AG08396 (cell line): ENCODE results near the gene SCFD2.
"Not testable (repeated sequence)": the region's sequence is repeated elsewhere in the genome, so short reads cannot be mapped to it uniquely, and the experiment has no call there.

Experiments used
- DNase-seq: peaks from one replicate; pipeline ENCODE4 v3.0.0; 2012; ENCODE audit warnings: low spot score, mixed read lengths

SCFD2 gene

GRCh38 chr4:53139256-53139655 is 226.6 kb downstream of the SCFD2 start:
- not testable (repeated sequence) for DNase-seq

DNA sequence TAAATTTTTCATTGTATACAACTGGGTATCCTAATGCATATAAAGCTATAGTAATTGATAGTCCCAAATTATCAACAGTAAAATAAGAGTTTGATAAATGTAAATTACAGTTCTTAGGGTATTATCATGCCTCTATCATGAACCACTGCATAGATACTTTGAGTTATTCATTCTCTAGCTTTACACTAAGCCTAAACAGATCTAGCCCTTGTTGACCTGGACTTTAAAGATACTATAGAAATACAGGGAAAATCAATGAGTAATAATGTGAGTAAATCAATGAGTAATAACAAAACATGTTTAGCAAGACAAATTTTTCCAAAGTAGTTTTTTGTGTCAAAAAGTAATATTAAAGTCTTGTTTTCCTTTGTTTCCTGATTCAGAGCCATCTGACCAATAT is 228.4 kb downstream of the SCFD2 start:
- DNase-seq: no peak

DNA sequence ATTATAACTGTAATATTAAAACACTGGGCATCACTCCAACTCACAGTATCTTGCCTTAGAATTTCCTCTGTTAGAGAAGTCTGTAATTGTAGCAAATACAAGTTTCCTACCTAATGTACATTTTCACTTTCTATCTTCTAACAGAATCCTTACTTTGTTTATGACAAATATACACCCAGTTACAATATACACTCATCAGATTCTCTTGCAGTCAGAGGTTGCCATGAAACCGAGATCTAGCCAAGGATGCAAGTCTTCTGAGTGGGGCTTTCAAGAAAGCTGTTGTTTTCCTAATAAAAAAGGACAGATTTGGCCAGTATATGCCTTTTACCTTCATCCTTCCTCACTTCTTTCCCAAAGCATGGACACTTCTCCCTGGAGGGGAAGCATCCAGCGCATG is 228.9 kb downstream of the SCFD2 start:
- no peak for DNase-seq

DNA sequence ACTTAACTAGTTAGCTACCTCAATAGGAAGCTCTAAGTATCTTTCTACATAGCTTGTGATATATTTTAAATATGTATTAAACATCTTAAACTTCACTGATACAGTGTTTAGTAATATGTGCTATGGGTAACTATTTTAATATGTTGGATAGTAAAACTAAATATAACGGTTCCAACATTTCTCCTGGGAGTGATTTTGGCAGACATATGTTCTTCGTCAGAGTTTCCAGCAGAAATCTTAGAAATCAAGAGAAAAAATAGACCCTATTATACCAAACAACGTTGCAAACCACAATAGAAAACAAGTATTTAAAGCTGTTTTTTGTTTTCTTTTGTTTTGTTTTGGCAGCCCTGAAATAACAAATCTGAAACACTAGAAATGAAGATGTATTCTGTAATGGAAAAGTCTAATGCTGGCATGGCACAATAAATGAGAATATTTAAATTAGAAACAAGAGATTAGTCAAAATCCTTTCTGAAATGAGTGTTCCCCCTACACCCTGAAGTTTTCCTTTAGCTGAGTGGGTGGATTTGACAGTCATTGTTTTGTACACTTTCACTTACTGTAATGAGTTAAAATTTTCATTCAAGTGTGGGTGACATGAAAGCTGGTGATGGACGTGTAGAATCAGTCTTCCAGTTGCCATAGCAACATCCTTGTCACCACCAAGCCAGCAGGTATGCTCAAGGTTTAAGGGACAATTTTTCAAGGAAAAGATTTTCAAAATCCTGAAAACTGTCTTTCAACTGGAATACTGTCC is 233.5 kb downstream of the SCFD2 start:
- DNase-seq: no peak

DNA sequence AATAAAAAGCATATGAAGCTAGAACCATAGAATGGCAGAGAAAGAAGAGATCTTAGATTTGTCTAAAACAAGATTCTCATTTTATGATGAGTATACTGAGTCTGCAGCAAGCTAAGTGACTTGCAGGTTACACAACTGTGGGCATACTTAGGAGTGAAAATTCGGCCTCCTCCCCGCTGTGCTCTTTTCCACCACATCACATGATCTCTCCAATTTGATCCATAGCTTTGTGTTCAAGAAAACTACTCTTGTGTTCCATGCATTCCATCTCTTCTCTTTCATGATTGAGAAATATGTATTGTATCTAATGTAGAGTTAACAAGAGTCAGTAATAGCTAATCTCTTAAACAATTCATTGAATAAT is 234.3 kb downstream of the SCFD2 start:
- DNase-seq: no peak

DNA sequence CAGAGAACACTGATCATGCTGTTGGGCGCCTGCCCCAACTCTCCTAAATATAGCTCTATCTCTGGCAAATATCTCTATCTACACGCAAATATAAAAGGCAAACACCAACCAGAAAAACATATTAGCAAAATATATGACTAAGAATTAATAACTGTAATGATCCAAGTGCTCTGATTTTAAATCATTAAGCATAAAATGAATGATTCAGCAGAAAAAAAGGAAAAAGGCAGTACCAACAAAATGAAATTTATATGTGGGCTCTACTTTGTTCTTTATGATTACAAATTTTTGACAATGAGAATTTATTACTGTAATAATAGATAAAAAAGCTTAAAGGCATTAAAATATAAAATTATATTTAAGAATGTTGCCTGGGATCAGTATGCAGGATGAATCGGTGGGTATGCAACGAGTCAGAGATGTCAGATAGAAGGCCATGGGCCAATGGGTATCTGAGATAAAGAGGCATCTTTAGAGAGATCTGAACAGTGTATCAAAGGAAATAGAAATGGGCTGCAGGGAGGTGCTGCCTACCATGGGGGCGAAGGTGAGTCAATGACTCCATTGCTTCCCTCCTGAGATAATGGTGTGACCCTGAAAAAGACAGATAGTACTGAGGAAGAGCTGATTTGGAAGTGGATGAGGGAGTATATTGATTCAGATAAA is 234.8 kb downstream of the SCFD2 start:
- no peak for DNase-seq

DNA sequence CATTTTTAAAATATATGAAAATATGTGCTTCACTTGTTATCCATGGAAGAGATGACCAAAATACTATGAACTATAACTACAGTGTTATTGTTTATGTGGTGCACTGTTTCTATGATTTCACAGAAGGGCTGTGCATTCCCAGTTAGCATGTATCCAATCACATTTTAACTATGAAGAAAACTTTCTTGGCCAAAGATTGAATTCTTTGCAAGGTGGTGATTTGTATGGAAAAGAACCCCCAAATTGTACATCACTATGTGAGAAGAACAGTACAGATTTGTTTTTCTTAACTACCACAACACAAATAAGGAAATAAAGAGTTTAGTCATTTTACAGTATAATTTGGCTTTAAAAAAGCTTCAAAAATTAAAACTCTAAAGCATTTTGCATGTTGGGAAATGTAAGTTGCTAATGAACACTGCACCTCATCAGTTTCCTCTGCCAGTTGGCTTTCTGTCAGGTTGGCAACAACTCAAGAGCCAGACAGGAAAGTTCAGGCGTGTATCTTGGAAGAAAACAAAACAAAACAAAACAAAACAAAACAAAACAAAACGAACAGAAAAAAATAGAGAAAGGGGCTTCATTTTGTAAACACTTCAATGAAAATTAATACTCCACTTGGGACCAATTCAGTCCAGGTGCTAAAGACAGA is 237.0 kb downstream of the SCFD2 start:
- DNase-seq: no peak

- DNase-seq: no peak
These were observed 237.6 kb downstream of the SCFD2 start for GRCh38 chr4:53128231-53128630.

DNA sequence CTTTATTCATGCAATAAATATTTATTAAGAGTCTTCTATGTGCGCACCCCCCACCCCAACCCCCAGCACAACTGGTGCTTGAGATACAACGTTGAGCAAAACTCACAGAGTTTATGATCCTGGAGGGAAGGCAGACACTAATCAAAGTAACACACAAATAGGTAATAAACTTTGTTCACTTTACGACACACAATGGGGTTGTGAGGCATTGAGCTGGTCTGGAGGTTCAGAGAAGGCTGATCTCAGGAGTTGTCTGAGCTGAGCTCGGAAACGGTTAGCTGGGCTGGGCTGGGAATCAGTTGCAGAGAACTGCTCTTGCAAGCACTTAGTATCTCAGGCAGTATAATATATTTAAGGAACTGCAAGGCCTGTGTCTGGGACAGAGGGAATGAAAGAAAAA is 238.5 kb downstream of the SCFD2 start:
- no peak for DNase-seq

DNA sequence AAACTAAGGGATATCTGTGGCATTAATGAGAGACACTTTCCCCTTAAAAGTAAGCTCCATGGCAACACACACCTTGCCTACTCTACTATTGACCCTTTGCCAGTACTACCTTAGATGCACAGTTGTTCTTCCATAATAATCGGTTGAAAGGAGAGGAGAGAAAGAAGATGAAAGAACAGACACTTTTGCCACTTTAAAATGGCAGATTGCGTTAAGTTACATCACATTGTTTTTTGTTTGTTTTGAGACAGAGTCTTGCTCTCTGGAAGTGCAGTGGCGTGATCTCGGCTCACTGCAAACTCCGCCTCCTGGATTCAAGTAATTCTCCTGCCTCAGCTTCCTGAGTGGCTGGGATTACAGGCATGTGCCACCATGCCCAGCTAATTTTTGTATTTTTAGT is 239.8 kb downstream of the SCFD2 start:
- DNase-seq: no peak

GRCh38 chr4:53123819-53124218 is 242.0 kb downstream of the SCFD2 start:
- DNase-seq: no peak

- no peak for DNase-seq
These were observed 242.7 kb downstream of the SCFD2 start for GRCh38 chr4:53123171-53123570.

GRCh38 chr4:53122280-53123116 is 243.4 kb downstream of the SCFD2 start:
- no peak for DNase-seq

- no peak for DNase-seq
These were observed 244.5 kb downstream of the SCFD2 start for GRCh38 chr4:53121264-53121865.

GRCh38 chr4:53120778-53121177 is 245.1 kb downstream of the SCFD2 start:
- DNase-seq: no peak

DNA sequence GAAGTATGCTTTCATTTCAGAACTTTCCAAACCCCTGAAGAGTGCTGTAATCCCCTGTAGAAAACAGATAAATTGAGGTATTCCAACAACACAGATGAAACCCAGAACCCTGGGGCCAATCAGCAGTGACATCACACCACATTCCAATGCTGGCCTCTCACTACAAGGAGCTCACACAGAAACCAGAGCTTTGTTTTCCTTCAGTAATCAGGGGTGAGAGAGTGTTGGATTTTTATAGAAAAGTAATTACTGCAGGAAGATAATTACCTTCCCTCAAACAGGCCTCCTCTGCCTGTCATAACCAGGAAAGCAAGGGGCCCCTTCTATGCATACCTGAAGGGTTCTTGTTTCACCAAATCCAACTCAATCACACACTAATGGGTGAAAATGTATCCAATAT is 246.2 kb downstream of the SCFD2 start:
- DNase-seq: peak; percentile 66

DNA sequence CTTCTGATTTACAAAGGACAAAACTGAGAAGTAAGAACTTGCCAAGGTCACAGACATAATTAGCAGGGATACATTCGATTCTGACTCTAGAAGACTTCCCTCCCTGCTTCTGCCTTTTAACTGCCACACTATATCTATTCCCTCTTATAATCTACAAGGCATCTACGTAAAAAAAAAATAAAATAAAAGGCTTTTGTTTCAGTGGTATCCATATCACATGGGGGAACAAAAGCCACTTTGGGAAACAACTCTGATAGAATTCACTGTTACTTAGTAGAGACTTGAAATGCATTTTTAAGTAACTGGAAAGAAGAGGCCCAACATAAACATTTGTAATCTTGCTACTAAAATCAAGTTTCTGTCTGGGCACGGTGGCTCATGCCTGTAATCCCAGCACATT is 247.2 kb downstream of the SCFD2 start:
- DNase-seq: no peak

DNA sequence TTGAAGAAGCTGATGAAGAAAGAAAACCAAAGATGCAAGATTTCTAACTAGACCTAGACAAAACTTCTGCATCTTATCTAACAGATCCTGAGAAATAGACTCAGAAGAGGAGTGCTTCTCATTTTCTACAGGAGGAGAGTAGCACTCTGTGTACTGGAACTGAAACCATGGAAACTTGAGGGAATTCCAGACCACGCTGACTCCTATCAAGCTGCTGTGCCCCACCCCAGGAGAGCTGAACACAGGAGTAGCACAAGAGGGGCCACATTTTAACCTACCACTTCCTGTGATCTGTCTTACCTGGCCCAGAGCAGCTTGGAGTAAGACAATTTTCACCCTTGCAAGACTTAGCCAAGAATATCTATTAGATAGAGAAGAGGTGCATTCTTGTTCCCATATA is 248.9 kb downstream of the SCFD2 start:
- DNase-seq: peak; percentile 36

- no peak for DNase-seq
These were observed 252.2 kb downstream of the SCFD2 start for GRCh38 chr4:53113431-53114225.

DNA sequence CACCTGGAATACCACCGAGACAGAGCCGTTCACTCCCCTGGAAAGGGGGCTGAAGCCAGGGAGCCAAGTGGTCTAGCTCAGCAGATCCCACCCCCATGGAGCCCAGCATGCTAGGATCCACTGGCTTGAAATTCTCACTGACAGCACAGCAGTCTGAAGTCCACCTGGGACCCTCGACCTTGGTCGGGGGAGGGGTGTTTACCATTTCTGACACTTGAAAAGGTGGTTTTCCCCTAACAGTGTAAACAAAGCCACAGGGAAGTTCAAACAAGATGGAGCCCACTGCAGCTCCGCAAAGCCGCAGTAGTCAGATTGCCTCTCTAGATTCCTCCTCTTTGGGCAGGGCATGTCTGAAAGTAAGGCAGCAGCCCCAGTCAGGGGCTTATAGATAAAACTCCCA is 260.5 kb downstream of the SCFD2 start:
- no peak for DNase-seq

GRCh38 chr4:53103481-53103880 is 262.4 kb downstream of the SCFD2 start:
- no peak for DNase-seq
